GM21528 (cell line): ENCODE measurements around the gene OAS1.
A peak's percentile ranks its signal among the peaks of the same experiment; 100 is the strongest.
"Not testable (repeated sequence)": the region's sequence is repeated elsewhere in the genome, so short reads cannot be mapped to it uniquely, and the experiment has no call there.

Source experiments
- ATAC-seq: cut with Tn5 transposase; IDR thresholded peaks from one replicate; pipeline ENCODE4 v1.9.1; 2021; ENCODE audit warnings: mild to moderate bottlenecking, moderate library complexity; ENCODE audit not compliant: unreplicated experiment, low FRiP score

Gene OAS1

GRCh38 chr12:112933129-112933505, 26.4 kb downstream of the OAS1 start:
- ATAC-seq = no peak

GRCh38 chr12:112936264-112936663, 29.5 kb downstream of the OAS1 start:
- ATAC-seq = no peak

GRCh38 chr12:112936927-112937326, 30.2 kb downstream of the OAS1 start:
- ATAC-seq = no peak

GRCh38 chr12:112937741-112938719, 31.3 kb downstream of the OAS1 start, which contains the start of gene OAS3:
Gene OAS3 (plus strand): TSS chr12:112938474. CDS start chr12:112938531, 57 bp downstream.
- ATAC-seq = no peak

GRCh38 chr12:112938751-112939150, 32.0 kb downstream of the OAS1 start:
- no peak for ATAC-seq

GRCh38 chr12:112939761-112940381, 33.1 kb downstream of the OAS1 start:
- ATAC-seq = peak; percentile 76

GRCh38 chr12:112941528-112942335, 35.0 kb downstream of the OAS1 start:
- no peak for ATAC-seq

- ATAC-seq = no peak
These were observed 35.8 kb downstream of the OAS1 start for GRCh38 chr12:112942572-112942971.

GRCh38 chr12:112944024-112944690, 37.4 kb downstream of the OAS1 start:
- ATAC-seq = no peak

GRCh38 chr12:112945515-112945914, 38.8 kb downstream of the OAS1 start:
- ATAC-seq = no peak

GRCh38 chr12:112946236-112947000, 39.7 kb downstream of the OAS1 start:
- no peak for ATAC-seq

GRCh38 chr12:112947314-112947713, 40.6 kb downstream of the OAS1 start:
- no peak for ATAC-seq

GRCh38 chr12:112947761-112948160, 41.0 kb downstream of the OAS1 start:
- ATAC-seq = no peak

- ATAC-seq = no peak
These were observed 42.0 kb downstream of the OAS1 start for GRCh38 chr12:112948806-112949205.

- ATAC-seq = no peak
These were observed 43.9 kb downstream of the OAS1 start for GRCh38 chr12:112950701-112951100.

GRCh38 chr12:112957125-112957524, 50.4 kb downstream of the OAS1 start:
- ATAC-seq = not testable (repeated sequence)

GRCh38 chr12:112961074-112961473, 54.3 kb downstream of the OAS1 start:
- ATAC-seq = no peak

GRCh38 chr12:112961536-112961935, 54.8 kb downstream of the OAS1 start:
- no peak for ATAC-seq

- no peak for ATAC-seq
These were observed 55.8 kb downstream of the OAS1 start for GRCh38 chr12:112962561-112962960.
